GM19372 (cell line): ENCODE measurements around the gene BYSL.

ENCODE experiments used
- ATAC-seq: cut with Tn5 transposase; IDR thresholded peaks from one replicate; pipeline ENCODE4 v1.9.1; 2021; ENCODE audit warnings: mild to moderate bottlenecking, low read depth, moderate library complexity; ENCODE audit not compliant: unreplicated experiment

BYSL gene

DNA sequence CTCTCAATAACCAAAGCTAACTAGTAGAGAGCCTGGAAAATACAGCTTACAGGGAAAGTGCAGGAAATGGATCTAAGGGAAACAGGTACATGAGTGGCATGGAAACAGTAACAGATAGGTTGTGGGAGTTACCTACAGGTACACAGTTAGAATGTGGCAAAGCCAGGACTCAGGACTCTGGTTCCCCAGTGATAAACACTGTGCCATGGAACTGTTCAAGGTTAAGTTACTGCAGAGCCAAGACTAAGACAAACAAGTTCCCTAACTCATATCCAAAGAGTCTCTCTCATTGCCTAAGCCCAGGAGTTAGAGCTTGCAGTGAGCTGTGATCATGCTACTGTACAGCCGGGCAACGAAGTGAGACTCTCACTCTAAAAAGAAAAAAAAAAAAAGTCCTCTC lies 7.0 kb upstream of the BYSL start:
- no peak for ATAC-seq

DNA sequence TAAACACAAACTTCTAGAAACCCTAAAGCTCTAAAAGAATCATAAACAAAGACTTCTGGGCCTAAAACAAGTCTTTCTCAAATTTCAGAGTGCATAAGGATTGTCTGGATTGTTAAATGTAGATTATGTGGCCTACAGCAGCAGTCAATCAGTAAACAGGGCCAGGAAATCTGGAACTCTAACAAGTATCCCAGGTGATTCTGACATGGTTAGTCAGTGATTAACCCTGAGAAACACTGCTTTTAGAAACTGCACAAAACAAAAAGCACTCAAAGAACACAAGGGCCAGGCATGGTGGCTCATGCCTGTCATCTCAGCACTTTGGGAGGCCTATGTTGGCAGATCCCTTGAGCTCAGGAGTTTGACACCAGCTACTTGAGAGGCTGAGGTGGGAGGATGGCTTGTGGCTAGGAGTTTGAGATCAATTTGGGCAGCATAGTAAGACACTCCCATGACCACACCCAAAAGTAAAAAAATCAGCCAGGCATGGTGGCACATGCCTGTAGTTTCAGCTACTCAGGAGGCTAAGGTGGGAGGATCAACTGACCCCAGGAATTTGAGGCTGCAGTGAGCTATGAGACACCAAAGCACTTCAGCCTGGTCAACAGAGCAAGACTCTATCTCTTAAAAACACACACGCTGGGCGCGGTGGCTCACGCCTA lies 6.3 kb upstream of the BYSL start:
- ATAC-seq: no peak

DNA sequence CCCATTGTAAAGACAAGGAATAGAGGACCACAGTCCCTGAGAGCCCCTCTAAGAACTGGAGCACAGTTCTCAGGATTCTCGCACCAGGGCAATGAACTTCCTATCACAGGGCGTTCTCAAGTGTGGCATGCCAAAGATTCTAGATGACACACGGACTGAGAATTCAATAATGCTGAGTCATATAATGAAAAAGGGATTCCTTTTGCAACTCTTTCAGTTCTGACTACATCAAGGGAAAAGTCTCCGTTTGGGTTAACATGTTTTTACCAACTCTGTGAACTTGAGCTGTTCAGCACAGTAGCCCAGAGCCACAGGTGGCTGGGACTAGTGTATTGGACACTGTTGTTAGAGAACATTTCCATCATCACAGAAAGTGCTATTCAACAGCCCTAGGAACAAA lies 3.8 kb upstream of the BYSL start:
- no peak for ATAC-seq

DNA sequence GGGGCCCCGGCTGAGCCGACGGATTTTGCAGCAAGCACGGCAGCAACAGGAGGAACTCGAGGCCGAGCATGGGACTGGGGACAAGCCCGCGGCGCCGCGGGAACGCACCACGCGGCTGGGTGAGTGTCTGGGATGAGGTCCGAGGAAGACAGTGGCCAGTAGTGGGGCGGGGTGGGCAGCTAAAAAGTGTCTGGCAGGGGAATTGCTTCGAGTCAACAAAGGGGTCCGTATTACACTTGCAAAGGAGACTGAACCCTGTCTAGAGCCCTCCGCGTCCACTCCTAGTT lies 356 bp downstream of the BYSL start:
- ATAC-seq: no peak

DNA sequence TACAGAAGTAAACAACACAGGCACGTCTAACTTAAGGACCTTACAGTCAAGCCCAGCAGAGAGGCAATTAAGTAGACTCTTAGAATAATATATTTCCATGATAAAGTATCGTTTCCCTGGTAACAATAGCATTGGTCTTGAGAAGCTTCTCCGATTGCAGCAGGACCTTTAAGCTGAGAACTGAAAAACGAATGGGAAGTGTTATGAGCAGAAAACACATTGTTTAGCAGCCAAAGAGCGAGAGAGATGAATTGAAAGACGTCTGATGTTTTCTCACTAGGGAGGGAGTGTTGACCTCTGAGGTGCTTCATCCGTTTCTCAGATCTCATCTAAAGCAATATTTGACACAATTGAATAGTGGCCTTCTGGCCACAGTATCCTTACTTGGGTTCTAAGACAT lies 855 bp downstream of the BYSL start:
- no peak for ATAC-seq

DNA sequence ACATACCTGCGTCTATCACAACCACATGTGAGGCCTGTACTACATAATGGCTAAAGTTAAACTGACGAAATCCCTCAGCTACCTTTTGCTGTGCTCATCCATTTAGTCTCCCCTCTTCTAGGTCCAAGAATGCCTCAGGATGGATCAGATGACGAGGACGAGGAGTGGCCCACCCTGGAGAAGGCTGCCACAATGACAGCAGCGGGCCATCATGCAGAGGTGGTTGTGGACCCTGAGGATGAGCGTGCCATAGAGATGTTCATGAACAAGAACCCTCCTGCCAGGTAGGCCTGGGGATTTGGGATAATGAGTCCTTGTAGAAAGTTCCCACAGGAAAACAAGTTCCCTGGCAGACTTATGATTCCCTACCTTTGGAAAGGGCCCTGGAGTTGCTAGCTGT lies 6.0 kb downstream of the BYSL start:
- ATAC-seq: no peak

DNA sequence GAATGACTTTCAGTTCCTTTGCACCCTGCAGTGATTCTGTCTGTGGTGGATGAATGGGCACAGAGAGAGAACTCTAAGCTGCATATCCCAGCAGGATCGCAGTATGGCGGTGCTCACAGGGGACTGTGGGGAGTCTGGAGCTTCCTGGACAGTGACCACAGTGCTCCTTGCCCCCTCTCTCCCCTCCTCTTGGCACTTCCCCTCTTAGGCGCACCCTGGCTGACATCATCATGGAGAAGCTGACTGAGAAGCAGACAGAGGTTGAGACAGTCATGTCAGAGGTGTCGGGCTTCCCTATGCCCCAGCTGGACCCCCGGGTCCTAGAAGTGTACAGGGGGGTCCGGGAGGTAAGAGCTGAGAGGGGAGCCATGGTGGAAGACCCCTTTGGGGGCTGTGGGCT lies 8.6 kb downstream of the BYSL start:
- ATAC-seq: no peak

DNA sequence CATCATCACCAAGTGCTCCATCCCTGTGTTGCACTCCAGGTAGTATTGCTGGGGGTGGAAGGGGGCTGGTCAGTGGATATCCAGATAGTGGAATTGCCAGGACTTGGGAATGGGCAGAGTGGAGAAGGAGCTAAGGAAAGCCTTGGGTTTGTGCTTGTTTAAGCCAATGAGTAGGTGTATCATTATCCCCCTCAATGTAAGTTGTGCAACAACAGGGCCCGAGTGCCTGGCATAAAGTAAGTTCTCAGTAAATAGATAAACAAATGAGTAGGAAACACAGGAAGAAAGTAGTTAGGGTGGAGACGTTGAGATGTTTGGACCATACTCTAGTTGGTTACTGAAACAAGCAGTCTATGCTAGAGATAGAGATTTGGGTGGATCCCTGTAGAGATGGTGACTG lies 10.5 kb downstream of the BYSL start:
- no peak for ATAC-seq

DNA sequence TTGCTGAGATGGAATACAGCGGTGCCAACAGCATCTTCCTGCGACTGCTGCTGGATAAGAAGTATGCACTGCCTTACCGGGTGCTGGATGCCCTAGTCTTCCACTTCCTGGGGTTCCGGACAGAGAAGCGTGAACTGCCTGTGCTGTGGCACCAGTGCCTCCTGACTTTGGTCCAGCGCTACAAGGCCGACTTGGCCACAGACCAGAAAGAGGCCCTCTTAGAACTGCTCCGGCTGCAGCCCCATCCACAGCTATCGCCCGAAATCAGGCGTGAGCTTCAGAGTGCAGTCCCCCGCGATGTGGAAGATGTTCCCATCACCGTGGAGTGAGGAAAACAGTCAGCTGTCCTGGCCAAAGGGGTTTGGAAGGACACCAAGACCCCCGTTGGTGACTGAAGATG lies 11.1 kb downstream of the BYSL start:
- ATAC-seq: no peak

DNA sequence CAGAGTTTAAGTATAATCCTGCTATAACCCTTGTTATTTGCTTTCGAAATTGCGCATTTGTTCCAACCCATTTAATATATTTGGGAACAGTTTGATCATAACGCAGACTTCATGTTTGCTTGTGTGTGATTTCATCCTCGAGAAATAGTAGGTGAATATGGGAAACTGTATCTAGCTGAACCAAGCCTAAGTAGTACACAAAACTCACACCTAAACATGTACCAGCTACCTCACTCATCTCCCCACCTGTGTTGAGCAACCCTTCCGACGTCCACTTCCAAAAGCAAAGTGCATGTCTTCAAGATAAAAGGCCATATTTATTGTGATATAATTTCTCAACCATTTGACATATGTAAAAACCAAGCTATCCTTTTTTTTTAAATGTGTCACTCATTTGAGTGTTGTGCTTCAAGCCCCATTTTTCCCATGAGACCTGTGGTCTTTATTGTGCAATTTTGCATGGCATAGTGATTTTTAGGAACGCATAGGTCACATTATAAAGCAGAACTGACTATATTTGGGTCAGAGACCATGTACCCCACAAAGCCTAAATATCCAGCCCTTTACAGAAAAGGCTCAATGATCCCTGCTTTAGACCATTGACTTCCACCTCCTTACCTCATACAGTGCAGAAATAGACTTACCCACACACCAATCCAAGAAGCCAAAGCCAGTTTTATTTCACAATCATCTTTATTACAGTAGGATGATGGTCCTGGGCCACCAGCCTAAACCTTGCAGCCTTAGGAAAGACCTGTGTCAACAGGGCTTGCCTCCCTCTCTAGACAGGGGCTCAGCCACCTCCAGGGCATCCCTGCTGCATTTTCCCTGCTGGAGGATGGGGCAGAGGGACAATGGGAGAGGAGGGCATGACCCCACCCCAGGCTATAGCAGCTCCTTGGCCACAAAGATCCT lies 13.2 kb downstream of the BYSL start:
- ATAC-seq: no peak

DNA sequence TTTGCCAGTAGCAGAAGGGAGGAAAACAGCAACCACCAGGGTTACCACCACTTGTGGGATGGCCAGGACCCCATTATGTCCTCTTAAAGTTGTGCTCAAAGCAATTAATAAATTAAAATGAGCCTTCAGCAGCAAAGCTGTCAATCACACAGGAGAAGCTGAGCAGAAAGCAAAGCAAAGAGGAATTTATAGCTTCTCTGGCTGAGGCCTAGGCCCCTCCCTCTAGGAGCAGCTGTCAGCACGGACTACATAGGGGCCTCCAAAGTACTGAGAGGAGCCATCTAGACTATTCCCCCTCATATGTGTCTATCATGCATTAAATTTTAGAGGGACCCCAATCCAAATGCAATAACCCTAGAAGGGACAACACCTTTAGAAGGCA lies 13.9 kb downstream of the BYSL start:
- no peak for ATAC-seq

DNA sequence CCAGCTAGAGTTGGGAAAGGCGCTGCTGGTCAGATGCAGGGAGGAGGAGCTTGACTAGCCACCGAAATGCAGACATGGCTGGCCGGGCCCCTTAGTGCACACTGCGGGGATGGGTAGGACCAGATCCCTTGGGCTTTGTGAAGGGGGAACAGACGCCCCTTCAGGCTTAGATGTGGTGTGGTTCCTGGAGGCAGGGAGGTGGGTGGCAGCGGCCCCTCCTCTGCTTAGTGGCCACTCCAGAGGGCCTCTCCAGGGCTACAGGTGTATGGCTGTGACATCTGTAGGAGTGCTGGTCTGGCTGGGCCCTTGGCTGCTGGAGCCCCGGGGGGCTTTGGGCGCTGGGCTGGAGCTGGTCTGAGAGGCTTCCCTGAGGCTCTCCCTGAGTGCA lies 14.4 kb downstream of the BYSL start:
- no peak for ATAC-seq

DNA sequence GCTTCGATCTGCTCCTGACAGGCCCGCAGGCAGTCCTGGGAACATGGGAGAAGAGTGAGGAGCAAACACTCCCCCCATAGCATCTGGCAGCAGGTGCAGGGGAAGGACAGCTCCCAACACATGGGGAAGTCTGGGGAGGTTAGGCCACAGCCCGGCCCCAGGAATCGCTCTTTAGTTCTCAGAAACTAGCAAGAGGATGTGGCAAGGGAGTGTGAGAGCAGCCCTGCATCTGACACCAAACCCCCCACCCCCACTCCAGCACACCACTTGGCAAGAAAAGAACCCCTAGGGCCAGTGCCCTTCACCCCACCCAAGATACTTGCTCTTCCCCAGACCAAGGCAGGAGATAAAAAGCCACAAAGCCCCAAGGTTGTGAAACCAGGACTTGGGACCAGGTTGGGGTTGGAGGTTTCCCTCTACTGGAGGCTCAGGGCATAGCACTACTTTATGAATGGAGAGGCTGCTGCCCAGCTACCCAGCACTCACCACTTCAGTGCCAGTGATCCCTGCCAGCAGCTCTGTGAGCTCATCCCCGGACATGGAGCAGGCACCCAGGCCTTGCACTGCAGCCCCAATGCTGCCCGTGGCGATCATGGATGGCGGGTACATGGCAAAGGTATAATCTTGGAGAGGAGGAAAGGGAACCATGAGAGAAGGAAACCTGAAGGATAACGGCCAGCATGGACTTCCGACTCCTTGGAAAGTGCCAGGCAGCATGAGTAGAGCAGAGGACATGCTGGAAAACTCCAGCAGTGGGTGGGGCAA lies 15.0 kb downstream of the BYSL start:
- ATAC-seq: peak; percentile 51

DNA sequence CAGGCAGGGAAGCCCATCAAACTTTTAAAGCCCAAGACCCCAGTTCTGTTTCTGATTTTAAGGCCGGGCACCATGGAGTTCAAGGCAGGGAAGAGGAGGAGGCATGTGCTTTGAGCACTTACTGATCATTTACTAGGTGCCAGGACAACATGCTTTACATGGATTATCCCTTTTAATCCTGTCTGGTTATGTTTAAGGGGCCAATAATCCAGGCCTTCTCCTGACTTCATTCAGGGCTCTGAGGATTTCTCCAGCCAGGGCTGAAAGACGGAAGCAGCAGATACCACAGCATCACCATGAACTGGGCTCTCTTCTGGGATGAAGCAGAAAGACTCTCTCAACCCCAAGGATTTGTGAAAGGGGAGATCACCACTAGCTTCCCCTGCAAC lies 16.2 kb downstream of the BYSL start:
- ATAC-seq: no peak

DNA sequence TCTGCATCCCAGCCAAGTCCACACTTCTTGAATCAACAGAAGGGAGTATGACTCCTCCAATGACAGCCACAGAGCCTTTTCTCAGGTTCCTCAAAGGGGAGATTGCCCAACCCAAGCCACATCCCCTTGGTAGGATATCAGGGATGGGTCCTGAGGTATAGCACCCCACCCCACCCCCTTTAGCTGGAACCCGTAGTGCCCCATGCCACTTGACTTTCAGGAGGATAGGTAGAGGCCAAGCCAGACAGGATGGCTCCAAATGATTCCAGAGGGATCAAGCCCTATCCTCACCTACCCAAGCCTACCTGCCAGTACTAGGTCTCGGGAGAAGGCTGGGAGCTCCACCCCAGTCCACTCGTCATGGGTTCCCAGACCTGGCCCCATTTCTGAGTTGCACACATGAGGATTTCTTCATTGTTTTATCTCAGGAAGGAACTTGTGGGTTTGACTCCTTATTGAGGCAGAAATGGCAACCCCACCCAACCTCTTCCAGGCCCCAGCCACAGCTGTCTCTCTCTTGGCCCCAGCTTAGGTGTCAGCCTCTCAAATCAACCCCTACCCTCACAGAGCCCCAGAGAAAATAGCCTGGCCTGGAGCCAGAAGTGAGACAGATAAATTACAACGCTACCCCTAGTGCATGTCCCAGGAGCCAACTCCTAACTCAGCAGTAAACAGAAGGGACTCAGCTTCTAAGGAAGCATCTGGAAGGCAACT lies 16.7 kb downstream of the BYSL start:
- no peak for ATAC-seq

DNA sequence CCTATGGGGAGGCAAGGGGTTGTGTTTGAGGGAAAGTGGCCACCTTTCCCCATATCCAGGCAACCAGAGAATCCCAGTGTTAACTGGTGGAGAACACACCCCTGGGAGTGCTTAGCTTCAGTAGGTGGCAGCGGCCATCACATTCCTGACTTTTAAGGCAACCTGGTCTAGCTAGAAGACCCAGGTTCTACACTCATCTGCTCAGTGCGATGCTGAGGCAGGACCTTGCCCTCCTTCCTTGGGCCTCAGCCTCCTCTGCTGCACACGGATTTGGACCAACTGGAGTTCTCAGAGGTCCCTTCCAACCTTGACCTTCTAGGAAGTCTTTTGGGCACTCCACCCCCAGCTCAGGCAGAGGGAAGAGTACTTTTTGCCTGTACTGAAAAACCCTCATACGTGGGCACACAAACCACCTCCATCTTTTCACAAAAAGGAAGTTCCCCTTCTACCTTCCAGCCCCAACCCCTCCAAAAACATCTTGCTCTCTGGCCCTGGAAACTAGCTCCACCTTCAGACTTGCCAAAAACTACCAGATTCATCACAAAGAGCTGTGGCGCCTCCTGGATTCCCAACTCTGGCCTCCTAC lies 17.4 kb downstream of the BYSL start:
- no peak for ATAC-seq

DNA sequence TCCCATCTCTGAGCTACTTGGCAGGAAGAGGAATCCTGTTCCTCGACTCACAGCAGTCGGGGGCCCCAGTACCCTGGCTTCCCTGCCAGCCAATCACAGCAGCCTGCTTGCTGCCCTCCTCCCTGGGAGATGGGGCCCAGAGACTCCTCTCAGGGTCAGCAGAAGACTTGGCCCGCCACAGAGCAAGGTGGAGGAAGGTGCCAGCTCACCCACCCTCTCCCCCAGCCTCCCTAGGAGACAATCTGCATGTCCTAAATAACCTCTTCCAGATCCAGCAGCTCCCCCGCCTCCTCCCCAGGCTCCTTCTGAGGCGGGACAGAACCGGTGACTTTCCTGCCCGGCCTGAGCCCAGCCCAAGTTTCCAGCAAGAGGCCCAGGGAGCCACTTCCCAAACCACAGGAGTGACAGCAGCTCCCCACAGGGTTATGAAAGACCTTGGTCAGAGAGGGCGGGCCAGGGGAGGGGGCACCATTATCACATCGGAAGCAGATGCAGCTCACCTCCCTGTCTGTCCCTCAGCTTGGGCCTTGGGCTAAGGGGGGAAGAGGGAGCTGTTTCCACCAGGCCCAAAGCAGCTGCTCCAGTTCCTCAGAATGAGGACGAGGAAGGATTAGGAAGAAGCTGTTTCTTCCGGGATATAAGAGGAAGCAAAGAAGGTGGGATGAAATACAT lies 18.0 kb downstream of the BYSL start:
- ATAC-seq: no peak

DNA sequence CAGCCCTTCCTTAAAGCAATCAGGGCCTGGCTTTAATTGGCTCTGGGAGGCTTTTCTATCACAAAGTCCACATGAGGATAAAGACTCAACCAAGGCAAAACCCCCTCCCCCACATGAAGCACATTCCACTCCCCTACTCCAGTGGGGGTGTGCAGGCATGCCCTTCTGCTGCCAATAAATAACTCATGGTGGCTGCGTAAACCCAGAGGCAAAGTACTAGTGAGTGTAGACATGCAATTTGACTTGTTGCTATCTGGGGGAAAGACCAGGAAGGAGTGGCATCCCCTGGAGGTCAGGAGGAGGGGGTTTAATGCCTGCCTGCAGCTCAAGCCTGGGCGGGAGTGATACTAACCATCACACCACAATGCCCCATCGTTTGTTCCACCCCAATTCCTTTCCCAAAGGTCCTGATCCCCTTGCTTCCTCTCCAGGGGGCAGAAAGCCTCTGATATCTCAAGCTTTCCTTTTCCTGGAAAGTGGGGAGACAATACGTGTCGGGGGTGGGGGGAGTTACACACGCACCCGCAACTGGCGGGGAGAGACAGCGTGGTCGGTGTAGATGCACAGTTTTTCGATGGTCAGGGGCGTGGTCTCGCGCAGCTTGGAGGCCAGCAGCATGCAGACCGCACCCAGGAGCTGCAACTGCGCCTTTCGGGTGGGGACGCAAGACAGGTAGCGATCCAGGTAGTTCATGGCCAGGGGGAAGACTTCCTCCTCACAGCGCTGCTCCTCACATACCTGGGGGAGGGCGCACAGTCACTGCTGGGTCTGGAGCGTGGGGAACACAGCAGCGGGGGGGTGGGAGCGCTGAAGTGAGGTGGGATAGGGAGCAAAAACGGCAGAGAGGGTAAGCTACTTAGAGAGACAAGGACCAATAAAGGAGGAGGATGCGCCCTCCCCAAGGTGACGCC lies 18.8 kb downstream of the BYSL start:
- ATAC-seq: no peak

DNA sequence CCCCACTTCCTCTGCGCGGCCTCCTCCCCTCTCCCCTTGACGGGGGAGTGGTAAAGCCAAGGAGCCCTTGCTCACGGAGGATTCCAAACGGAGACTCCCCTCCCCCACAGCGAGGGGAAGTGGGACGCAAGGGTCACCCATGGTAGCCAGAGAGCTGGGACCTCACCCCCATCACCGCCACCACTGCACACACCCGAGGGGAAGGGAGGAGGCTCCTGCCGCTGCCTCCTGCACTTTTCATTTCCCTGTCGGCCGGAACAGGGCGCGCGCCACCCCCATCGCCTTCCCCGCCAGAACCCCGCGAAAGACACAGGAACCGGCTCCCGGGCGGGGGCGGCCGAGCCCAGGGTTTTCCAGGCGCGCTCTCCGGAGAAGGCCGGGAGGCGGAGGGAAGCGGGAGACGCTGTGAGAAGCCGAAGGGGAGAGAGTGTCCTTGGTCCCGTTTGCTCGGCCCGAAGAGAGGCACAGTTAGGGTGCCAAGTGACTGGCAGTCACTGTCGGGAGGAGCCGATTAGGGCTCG lies 19.5 kb downstream of the BYSL start:
- ATAC-seq: no peak
